Measurements from ENCODE around the gene ANP32A.

ANP32A gene

DNA sequence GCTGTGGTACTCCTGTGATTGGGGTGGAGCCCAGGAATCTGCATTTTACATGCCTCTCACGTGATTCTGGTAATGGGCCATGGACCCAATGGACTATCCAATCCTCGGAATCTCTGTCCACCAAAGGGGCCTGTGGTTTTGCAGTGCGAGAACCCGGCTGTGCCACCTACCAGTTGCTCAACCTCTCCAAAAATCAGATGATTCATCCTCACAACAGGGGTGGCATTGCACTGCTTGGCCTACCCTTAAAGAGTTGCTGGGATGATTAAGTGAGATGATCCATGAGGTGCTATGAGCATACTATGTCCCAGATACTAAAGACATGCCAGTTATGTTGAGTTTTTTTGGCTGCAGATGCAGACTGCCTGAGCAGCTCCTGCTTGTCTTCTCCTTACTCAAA is 5.1 kb downstream of the ANP32A start:
- H3K4me3 ChIP-seq (ENCODE audit: insufficient read length, low read depth) = no peak overlapping the region

DNA sequence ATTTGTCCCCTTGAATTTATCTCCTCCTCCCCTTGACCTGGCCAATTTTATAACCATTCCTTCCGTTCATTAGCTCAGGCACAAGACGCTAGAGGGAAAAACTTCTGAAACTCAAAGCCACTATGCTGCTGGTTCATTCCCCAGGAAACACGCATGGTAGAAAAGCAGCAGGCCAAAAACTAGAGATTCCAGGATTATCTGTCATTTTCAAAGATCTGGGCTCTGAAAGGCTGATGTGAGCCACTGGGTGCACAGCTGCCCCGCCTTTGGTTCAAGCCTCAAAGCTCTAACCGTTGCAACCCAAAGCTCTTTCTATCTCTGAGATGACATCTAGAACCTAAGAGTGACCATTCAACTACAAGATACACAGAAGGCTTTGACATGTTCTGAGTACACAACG is 6.1 kb downstream of the ANP32A start:
- no peak for DNase-seq (ENCODE audit: low read depth, low spot score)
- TF ChIP-seq ZNF274 (IDR thresholded peaks at IDR 0.05; ENCODE audit: low read depth, low read length) (no peak), YY1 (IDR thresholded peaks at IDR 0.05; ENCODE audit: insufficient read depth, insufficient read length) (no peak), SUZ12 (IDR thresholded peaks at IDR 0.05; ENCODE audit: extremely low read depth, insufficient read depth, insufficient read length) (no peak)
- no peaks in the 10 kb centered on the region for H3K9me3 ChIP-seq (ENCODE audit: insufficient read depth, low read length)
- H3K27me3 ChIP-seq (ENCODE audit: insufficient read depth, insufficient read length) = no peaks in the 10 kb centered on the region
- H3K4me1 ChIP-seq (ENCODE audit: insufficient read depth, insufficient read length) = peaks cover 6% of the 10 kb centered on the region
- H3K36me3 ChIP-seq (ENCODE audit: insufficient read depth, insufficient read length, low read length) = peaks cover 22% of the 10 kb centered on the region
- no peak overlapping the region for H3K4me3 ChIP-seq (ENCODE audit: insufficient read length, low read depth)
- H3K9ac ChIP-seq (ENCODE audit: insufficient read length, low read depth) = no peak overlapping the region

More for the DNA sequence above, 5.1 kb downstream of the ANP32A start:
- Histone ChIP-seq H3K4me1 (ENCODE audit: insufficient read depth, insufficient read length) (peaks cover 6% of the 10 kb centered on the region), H3K9ac (ENCODE audit: insufficient read length, low read depth) (no peak overlapping the region), H3K27me3 (ENCODE audit: insufficient read depth, insufficient read length) (no peaks in the 10 kb centered on the region), H3K36me3 (ENCODE audit: insufficient read depth, insufficient read length, low read length) (peaks cover 13% of the 10 kb centered on the region), H3K9me3 (ENCODE audit: insufficient read depth, low read length) (no peaks in the 10 kb centered on the region)
- no peak for DNase-seq (ENCODE audit: low read depth, low spot score)
- no peak for TF ChIP-seq ZNF274 (IDR thresholded peaks at IDR 0.05; ENCODE audit: low read depth, low read length)
- TF ChIP-seq YY1 (IDR thresholded peaks at IDR 0.05; ENCODE audit: insufficient read depth, insufficient read length) = no peak
- TF ChIP-seq SUZ12 (IDR thresholded peaks at IDR 0.05; ENCODE audit: extremely low read depth, insufficient read depth, insufficient read length) = no peak

DNA sequence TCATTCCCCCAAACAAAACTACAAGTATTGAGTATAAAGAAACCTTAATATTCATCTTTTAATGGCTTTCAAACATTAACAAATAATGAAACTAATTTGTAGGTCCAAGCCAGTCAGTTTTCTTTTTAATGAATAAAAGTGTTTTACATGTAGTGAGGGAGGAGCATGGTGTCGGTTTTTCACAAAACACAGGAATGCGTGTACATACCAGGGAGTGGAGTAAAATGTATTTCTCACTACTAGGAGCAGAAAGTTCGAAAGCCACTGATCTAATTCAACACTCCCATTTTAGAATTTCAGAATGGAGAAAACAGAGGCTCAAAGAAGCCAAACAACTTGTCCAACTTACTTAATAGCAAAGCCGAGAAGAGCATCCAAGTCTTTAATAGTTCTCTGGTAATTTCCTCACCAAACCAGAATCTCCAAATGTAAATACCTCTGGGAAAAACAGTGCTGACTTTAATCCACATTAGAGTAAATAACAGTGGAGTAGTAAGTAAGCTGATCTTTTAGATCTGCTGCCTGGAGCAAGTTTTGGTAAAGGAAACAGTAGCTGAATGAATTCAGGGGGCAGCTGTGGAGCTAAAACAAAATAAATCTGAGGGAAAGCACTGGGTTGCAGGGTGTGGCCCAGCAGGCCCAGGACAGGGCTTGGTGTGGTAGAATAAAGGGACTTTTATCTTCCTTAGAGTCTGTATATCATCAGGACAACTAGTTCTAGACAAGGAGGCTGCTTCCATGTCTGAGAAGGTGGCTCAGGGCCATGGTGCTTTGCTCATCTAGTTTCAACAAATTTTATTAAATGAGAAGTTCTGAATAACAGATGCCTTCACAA is 7.9 kb downstream of the ANP32A start:
- Histone ChIP-seq H3K4me1 (ENCODE audit: insufficient read depth, insufficient read length) (peaks cover 8% of the 10 kb centered on the region), H3K27me3 (ENCODE audit: insufficient read depth, insufficient read length) (no peaks in the 10 kb centered on the region), H3K4me3 (ENCODE audit: insufficient read length, low read depth) (no peak overlapping the region), H3K9me3 (ENCODE audit: insufficient read depth, low read length) (no peaks in the 10 kb centered on the region), H3K36me3 (ENCODE audit: insufficient read depth, insufficient read length, low read length) (peaks cover 37% of the 10 kb centered on the region), H3K9ac (ENCODE audit: insufficient read length, low read depth) (no peak overlapping the region)
- TF ChIP-seq ZNF274 (IDR thresholded peaks at IDR 0.05; ENCODE audit: low read depth, low read length) (no peak), SUZ12 (IDR thresholded peaks at IDR 0.05; ENCODE audit: extremely low read depth, insufficient read depth, insufficient read length) (no peak), YY1 (IDR thresholded peaks at IDR 0.05; ENCODE audit: insufficient read depth, insufficient read length) (no peak)
- DNase-seq (ENCODE audit: low read depth, low spot score) = no peak

DNA sequence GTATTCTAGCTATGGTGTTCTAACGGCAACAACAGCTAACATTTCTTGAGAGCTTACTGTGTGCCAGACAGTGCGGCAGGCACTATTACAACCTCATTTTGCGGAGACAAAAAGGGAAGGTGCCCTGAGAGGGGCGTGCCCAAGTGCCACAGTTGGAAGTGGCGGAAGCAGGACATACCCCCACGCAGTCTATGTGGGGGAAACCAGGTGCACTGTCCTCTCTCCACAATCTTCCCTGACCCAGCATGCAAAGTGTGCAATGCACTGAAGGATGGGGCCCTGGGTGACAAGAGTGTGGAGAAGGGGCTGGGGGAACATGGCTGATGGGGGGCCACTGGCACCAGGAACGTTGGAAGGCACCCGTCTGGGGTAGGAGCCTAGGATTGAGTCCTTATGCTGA is 8.6 kb downstream of the ANP32A start:
- Histone ChIP-seq H3K9ac (ENCODE audit: insufficient read length, low read depth) (no peak overlapping the region), H3K4me3 (ENCODE audit: insufficient read length, low read depth) (no peak overlapping the region), H3K4me1 (ENCODE audit: insufficient read depth, insufficient read length) (peaks cover 13% of the 10 kb centered on the region), H3K27me3 (ENCODE audit: insufficient read depth, insufficient read length) (no peaks in the 10 kb centered on the region), H3K9me3 (ENCODE audit: insufficient read depth, low read length) (no peaks in the 10 kb centered on the region), H3K36me3 (ENCODE audit: insufficient read depth, insufficient read length, low read length) (peaks cover 40% of the 10 kb centered on the region)
- TF ChIP-seq ZNF274 (IDR thresholded peaks at IDR 0.05; ENCODE audit: low read depth, low read length) (no peak), YY1 (IDR thresholded peaks at IDR 0.05; ENCODE audit: insufficient read depth, insufficient read length) (no peak), SUZ12 (IDR thresholded peaks at IDR 0.05; ENCODE audit: extremely low read depth, insufficient read depth, insufficient read length) (no peak)
- no peak for DNase-seq (ENCODE audit: low read depth, low spot score)

DNA sequence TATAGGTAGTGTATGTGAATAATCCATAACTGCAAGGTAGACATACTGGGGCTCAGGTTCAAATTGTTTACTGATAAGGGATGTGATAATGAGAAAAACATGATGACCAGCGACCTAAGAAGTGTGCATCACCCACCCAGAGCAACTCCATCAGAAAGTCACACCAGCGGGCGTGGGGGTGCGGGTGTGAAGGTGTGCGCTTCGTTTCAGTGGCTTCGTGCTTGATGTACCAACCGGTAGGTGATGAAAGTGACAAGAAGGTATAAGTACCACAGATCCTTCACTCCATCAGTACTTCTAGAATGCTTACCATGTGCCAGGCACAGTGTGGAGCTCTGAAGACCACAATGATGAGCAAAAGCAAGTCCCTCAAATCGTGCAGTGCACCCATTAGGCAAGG is 11.2 kb downstream of the ANP32A start:
- TF ChIP-seq YY1 (IDR thresholded peaks at IDR 0.05; ENCODE audit: insufficient read depth, insufficient read length) (no peak), SUZ12 (IDR thresholded peaks at IDR 0.05; ENCODE audit: extremely low read depth, insufficient read depth, insufficient read length) (no peak), ZNF274 (IDR thresholded peaks at IDR 0.05; ENCODE audit: low read depth, low read length) (no peak)
- Histone ChIP-seq H3K36me3 (ENCODE audit: insufficient read depth, insufficient read length, low read length) (peaks cover 49% of the 10 kb centered on the region), H3K27me3 (ENCODE audit: insufficient read depth, insufficient read length) (no peaks in the 10 kb centered on the region), H3K9me3 (ENCODE audit: insufficient read depth, low read length) (no peaks in the 10 kb centered on the region), H3K9ac (ENCODE audit: insufficient read length, low read depth) (no peak overlapping the region), H3K4me3 (ENCODE audit: insufficient read length, low read depth) (no peak overlapping the region), H3K4me1 (ENCODE audit: insufficient read depth, insufficient read length) (peaks cover 15% of the 10 kb centered on the region)
- DNase-seq (ENCODE audit: low read depth, low spot score) = no peak

DNA sequence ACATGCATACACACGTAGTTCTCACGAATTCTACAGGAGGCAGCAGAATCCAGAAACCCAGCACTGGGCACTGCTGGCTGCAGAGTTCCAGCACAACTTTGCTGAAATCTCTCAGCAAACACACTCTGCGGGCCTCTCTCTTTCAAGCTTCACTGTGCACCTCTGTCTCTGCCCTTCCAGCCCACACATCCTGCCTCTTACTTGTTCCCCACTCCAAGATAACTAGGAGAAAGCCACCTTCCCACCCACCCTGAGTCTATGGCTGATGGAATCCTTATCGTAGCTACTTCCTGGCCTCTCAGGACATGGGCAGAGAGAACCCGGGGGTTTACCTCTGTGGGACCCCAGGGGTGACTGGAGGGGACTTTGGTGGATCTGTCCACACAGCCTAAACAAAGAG is 11.9 kb downstream of the ANP32A start:
- H3K36me3 ChIP-seq (ENCODE audit: insufficient read depth, insufficient read length, low read length) = peaks cover 52% of the 10 kb centered on the region
- DNase-seq (ENCODE audit: low read depth, low spot score) = no peak

DNA sequence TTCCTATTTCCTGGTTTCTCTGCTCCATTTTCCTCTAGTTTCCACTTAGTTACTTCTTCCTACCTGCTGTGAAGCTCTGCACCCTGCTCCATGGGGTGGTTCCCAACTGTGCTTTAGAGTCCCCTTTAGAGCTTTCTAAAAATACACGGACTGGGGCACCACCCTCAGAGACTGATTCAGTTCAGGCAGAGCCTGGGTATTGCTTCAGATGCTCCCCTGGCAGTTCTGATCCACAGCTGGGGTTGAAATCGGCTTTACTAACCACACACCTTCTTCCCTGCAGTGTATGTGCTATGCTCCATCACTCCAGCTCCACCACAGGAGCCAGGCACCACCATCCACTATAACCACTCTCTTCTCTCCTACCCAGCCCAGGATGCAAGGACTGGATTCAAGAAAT is 12.6 kb downstream of the ANP32A start:
- Histone ChIP-seq H3K9ac (ENCODE audit: insufficient read length, low read depth) (no peak overlapping the region), H3K4me1 (ENCODE audit: insufficient read depth, insufficient read length) (peaks cover 15% of the 10 kb centered on the region), H3K9me3 (ENCODE audit: insufficient read depth, low read length) (no peaks in the 10 kb centered on the region), H3K27me3 (ENCODE audit: insufficient read depth, insufficient read length) (no peaks in the 10 kb centered on the region), H3K36me3 (ENCODE audit: insufficient read depth, insufficient read length, low read length) (peaks cover 53% of the 10 kb centered on the region), H3K4me3 (ENCODE audit: insufficient read length, low read depth) (no peak overlapping the region)
- TF ChIP-seq SUZ12 (IDR thresholded peaks at IDR 0.05; ENCODE audit: extremely low read depth, insufficient read depth, insufficient read length) (no peak), YY1 (IDR thresholded peaks at IDR 0.05; ENCODE audit: insufficient read depth, insufficient read length) (no peak), ZNF274 (IDR thresholded peaks at IDR 0.05; ENCODE audit: low read depth, low read length) (no peak)
- no peak for DNase-seq (ENCODE audit: low read depth, low spot score)

More for the DNA sequence above, 11.9 kb downstream of the ANP32A start:
- no peak for TF ChIP-seq ZNF274 (IDR thresholded peaks at IDR 0.05; ENCODE audit: low read depth, low read length)
- TF ChIP-seq SUZ12 (IDR thresholded peaks at IDR 0.05; ENCODE audit: extremely low read depth, insufficient read depth, insufficient read length) = no peak
- no peak for TF ChIP-seq YY1 (IDR thresholded peaks at IDR 0.05; ENCODE audit: insufficient read depth, insufficient read length)
- Histone ChIP-seq H3K27me3 (ENCODE audit: insufficient read depth, insufficient read length) (no peaks in the 10 kb centered on the region), H3K9ac (ENCODE audit: insufficient read length, low read depth) (no peak overlapping the region), H3K9me3 (ENCODE audit: insufficient read depth, low read length) (no peaks in the 10 kb centered on the region), H3K4me1 (ENCODE audit: insufficient read depth, insufficient read length) (peaks cover 15% of the 10 kb centered on the region), H3K4me3 (ENCODE audit: insufficient read length, low read depth) (no peak overlapping the region)
